GM19035 (cell line): ENCODE measurements around the gene RRAD.

ENCODE experiments used
- ATAC-seq: cut with Tn5 transposase; IDR thresholded peaks from one replicate; pipeline ENCODE4 v1.9.1; 2021; ENCODE audit not compliant: unreplicated experiment

The RRAD gene

DNA sequence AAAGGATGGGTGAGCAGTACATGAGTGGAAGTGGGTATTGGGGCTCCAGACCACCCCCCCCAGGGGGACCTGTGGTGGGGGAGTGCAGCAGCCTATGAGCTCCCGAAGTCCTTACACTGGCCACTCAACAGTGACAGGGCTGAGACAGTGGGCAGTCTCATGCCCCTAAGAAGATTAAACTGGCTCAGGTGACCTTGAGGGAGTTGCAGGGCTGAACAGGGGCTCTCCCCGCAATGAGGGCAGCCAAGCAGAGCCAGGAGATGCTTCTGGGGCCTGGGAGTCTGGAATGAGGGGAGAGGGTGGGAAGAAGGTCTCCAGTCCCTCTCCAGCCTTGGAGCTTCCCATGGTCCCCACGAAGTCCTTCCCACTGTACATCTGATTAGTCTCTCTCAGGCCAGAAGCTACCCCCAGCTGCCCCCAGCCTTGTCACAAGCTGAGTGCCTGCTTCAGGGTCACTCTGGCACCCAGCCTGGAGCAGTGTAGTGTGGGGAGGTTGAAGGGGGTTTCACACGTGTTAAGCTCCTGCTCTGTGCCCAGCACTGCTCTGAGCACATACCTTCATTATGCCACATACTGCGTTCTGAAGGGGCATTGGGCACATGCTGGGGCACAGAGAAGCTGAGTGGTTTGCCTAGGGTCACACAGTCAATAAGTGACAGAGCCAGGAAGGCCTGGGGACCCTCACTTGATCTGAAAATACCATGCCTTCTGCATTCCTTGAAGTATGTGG is 5.6 kb downstream of the RRAD start:
- no peak for ATAC-seq

DNA sequence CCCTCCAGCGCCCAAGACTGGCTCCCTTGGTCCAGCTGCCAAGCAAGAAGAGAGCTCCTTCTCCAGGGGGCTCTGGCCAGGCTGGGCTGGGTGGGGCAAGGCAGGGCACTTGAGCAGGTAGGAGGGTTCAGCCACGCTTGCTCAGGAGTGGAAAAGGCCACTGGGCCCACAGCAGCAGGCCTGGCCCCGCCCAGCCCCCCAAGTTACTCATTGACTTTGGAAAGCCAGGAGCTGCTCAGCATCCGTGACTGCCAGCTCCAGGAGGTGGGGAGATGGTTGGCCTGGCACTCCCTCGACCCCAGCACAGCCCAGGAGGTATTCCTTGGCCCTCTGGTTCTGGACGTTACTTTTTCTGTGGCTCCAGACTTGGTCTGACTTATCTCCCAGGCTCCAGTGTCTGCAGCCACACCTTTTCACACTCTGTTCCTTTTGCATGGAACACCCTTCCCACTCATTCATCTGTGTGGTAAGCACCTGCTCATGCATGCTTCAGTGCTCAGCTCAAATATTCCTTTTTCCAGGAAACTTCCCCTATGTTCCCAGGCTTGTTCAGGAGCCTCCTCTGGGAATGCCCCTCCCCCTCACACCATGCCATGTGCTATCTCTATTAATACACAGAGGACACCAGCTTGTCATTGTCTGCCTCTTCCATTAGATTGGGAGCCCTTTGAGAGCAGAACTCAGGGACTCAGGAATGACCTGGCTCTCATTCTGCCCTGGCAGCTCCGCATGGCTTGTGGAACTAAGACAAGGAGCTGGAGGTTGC is 6.3 kb downstream of the RRAD start, which contains the start of gene CDH16:
CDH16 (minus strand) TSS at position 83 of the 766 bp plus-strand sequence. CDS start 820 bp downstream, outside the sequence.
- no peak for ATAC-seq

DNA sequence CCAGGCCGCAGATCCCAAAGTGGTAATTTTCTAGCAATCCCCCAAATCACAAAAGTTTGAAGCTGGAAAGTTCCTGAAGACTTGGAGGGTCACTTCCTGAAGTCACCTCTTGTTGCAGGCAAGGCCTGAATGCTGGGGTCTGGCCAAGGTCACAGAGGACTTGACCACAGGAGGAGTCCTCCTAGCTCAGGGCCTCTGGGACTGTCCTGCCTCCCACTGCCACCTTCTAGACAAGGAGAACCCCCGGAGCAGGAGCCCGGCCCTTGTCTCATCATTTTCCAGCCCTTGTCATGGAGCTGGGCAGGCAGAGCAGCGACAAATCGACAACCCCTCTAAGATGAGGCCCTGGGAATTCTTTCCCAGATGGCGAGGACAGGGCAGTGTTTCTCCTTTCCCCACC is 7.0 kb downstream of the RRAD start:
- no peak for ATAC-seq

DNA sequence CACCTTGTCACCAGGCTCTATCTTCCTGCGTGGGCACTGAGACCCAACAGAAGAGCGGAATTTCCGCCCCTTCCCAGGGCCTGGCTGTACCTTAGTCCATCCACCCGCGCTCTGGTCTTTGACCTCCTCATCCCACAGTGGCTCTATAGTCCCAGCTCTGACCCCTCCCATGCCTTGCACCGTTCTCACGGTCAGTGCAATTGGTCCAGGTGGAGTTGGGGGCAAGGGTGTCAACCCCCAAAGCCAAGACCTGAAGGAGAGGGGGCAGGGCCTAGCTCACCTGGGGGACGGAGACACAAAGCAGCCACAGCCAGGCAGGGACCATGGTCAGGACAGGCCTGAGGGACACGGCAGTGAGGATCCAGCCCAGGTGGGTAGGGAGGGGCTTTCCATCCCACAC is 7.6 kb downstream of the RRAD start:
- no peak for ATAC-seq

DNA sequence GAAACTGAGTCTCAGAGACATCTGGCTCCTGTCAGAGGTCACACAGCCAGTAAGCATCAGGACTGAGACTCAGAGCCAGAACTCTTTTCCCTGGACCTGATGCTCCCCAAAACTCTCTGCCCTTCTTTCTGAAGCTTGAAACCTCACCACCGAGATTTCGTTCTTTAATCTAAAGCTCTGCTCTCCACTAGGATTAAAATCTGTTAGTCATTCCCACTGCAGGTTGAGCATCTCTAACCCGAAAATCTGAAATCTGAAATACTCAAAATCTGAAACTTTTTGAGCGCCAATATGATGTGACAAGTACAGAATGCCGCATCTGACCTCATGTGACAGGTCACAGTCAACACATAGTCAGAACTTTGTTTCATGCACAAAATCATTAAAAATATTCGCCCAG is 8.8 kb downstream of the RRAD start:
- no peak for ATAC-seq

DNA sequence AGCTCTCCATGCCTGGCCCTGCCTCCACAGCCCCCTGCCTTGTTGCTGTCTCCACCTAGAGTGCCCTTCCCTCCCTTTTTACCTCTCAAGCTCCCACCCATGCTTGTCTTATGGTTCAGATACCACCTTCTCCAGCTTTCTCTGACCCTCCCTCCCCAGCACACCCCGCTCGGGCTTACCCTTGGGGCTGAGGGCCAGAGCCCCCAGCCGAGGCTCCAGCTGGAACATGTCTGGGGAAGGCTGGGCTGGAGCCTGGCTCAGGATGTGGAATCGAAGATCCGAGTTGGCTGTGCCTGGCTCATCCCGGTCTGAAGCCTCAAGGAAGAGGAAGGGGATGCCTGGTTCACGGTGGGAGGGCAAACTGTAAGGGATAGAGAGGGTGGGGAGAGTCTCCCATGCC is 10.3 kb downstream of the RRAD start:
- ATAC-seq, result no peak

DNA sequence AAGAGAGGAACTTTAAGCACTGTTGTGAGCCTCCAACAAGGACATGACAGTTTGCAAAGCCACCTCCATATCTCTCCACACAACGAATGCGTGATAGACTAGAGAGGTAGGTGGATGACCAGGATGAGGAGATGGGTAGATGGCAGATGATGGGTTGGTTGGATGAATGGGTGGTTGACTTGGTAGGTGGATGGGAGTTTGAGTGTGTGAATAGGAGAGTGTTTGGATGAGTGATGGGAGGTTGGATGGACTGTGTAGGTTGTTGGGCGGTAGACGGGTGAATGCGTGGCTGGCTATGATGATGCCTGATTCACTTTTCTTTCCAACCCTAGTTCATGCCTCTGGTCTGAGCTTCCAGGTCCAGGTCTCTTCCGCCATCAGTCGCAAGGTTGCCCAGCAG is 10.8 kb downstream of the RRAD start:
- ATAC-seq, result no peak

DNA sequence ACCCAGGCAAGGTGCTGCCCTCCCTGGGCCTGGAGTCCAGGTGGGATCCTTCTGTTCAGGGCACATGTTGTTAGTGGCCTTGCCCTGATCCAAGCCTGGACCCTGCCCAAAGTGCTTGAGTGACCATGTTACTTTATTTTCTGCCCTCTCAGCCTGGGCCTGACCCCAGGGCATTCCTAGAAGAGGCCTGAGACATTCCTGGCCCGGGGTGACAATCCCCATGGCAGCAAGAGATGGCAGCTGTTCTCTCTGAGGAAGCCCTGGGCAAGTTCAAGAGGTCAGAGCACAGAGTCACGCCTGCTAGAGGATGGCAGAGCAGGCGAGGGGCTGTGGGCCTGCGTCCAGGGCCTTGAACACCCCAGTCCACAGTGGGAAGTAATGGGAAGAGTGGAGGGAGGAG is 11.6 kb downstream of the RRAD start:
- ATAC-seq, result no peak

DNA sequence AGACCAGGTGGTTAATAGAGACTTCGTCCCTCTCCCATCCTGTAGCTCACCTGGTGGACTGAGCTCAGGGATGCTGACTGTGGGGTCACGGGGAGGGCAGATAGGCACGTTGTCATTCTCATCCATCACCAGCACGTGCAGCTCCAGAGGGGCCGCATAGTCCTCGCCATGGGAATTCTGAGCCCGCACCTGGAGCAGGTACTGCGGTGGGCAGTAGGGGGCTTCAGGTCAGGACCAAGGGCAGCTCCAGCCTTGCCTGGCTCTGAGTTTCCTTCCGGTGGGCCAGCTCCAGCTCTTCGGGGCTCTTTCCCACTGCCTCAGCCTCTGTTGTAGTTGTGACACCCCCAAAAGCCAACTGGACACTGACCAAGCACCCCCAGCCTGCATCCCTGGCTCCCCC is 12.3 kb downstream of the RRAD start:
- no peak for ATAC-seq

DNA sequence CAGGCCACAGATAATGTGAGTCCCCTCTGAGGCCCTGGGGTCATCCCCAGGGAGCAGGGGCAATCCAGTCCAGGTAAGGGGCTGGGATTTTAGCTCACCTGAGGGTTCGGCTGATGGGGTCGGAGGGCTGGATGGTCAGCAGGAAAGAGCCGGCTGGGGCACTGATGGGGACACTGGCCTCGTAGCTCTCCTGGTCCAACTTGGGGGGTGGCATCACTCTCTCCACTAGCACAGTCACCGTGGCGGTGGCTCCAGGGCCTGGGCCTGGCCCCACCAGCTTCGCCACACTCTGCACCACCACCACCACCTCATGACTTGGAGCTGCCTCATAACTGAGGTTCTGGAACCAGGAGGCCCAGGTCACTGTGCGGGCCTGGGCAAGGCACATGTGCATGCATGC is 13.5 kb downstream of the RRAD start:
- no peak for ATAC-seq

DNA sequence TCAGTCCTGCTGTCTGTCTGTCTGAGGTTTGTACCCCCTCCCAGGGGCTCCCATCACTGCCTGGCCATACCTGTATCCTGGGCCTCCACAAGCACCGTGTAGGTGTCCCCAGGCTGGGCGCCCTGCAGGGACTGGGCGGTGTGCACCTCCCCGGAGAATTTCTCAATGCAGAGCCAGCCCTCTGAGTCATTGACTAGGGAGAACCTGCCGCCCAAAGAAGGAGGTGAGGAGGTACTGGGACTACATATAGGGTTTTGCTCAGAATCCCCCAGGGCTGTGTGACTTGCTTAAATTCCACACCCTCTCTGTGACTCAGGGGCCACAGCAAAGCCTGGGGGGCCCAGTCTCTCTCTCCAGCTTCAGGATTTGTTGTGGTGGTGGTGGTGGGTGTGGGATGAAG is 14.2 kb downstream of the RRAD start:
- no peak for ATAC-seq

DNA sequence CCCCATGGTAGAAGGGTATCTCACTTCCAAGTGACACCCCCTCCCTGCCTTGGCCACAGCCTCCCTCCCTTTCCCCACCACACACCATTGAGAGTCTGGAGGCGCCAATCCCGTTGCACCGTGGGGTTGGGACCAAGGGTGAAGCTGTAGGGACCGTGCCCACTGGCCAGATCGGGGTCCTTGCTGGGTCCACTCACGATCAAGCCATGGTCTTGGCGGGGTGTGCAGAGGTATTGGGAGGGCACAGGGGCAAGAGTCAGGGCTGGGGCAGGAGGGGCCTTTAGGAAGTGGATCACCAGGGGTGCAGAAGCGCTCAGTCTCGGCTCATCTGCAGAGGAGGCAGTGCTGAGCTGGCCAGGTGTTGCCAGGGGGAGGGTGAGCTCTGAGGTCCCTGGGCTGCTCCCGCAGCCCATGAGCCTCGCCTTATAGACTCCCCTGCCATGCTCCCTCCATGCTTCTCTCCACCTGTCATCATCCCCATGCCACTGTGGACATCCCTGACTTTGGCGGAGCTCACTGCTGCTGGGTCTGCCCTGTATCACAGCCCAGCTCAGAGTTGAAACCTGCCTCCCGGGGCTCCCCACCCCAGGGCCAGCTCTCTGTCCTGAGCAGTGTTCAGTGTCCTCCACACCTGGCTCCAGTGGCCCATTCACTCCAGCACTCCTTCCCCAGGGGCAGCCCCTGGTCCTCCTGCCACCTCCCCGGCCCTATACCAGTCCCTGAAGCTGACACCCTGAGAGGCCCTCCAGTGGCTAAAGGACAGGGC is 15.0 kb downstream of the RRAD start:
- ATAC-seq, result no peak

DNA sequence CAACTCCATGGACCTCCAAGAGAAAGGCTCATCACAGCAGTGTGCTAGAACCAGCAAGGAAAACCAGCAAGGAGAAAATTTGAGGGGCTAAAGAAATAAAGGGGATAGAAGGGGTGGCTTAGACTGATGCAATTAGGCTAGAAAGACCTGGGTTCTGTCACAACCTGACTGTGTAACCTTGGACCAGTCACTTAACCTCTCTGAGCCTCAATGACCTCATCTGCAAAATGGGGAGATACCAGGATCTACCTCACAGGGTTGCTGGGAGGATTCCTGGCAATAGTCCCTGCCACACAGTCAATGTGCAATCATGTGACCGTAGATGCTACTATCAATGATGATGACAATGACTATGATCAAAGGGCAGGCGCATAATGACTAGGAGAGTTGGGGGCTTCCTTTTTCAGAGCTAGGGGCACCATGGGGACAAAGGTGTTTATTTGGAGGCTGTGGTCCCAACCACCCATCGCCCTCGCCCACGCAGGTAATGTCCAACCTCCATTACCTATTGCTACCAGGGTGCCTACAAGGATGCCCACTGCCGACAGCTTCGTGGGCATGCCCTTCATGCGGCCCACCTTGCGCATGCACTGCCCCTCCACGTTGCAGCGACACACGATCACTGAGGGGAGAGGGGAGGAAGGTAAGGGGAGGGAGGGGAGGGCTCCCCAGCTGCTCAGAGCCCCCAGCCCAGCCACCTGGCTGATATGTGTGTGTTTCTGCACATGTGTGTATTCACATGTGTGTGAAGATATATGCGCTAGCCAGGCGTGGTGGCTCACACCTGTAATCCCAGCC is 16.4 kb downstream of the RRAD start:
- ATAC-seq, result no peak

DNA sequence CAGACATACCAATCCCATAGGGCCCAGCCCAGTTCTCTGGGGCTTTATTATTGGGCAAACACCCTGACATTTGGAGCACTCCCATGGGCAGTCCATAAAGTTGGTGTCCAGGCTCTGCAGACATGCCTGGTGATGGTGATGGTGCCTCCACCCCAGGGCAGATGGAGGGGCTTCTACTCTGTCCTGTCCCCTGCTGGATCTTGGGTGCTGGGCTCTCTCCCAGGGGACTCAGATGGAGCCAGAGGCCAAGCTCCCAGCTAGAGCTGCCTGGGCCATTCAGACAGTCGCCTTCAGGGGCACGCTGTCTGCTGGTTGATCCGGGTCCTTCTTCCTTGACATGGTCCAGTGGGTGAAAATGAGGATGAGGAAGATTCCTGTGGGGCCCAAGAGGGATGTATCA is 17.2 kb downstream of the RRAD start:
- no peak for ATAC-seq

DNA sequence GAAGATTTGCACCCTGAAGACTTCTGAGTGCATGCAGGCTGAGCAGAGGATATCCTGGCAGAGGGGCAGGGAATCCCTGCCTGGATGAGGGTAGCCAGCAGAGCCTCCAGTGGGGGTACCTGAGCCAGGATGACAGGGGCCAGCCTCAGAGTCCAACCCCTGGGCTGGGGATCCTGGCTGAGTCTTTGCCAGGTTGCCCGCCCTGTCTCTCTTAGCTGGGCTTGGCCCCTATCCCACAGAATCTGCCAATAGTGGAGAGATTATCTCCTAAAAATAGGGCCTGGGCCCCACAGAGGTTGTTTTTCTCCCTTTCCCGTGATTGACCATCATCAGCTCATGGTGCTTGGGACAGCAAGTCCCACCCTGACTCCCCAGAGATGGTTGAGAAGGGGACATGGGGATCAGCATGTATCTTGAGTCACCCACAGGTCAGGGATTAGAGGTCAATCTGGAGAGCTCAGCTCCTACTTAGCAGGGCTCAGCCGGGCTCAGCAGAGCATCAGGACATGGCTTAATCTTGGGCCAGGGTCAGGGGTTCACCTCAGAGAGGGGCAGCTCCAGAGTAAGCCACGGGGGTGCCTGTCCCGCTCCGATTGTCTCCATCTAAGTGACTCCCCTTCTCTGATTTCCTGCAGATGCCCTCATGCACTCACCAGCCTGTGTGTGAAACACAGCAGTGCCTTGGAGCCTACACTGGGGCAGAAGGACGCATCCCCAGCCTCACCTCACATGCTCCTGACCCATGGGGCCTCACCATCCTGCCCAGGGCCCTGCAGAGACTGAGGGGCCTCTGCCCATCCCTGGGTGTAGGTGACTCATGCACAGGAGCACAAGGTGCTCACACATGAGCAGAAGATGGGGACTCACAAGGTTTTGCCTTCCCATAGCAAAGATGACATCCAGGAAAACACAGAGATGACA is 18.2 kb downstream of the RRAD start:
- ATAC-seq, result no peak

DNA sequence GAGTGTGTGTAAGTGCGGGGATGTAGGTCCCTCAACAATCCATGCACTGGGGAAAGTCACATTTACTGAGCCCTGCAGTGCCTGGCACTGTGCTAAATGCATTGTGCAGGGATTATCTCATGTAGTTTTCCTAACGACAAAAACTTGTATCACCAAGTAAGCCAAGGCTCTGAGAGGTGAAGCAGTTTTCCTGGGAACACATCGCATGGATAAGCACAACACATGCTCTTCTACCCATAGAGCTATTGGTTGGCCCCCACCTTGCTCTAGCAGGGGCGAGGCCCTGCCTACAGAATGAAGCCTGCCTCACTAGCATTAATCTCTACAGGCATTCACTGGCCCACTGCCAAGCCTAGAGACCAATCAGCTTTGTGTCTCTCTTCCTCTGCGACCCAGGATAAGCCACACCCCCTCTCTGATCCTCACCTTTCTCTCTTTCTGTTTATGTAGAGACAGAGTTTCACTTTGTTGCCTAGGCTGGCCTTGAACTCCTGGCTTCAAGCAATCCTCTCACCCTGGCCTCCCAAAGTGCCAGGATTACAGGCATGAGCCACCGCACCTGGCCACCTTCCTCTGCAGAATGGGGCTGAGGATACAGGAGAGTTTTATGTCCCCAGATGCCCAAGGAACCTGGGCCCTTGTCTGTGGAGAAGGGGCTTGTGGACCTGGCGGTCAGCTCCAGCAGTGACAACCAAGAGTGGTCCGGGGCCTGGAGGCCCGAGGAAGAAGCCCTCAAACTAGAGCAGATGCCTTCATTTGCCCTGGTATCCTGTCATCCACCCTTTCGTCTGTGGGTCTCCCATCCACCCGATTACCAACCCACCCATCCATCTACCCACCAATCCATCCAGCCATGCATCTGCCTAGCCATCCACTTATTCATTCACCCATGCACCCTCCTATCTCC is 19.4 kb downstream of the RRAD start:
- no peak for ATAC-seq

DNA sequence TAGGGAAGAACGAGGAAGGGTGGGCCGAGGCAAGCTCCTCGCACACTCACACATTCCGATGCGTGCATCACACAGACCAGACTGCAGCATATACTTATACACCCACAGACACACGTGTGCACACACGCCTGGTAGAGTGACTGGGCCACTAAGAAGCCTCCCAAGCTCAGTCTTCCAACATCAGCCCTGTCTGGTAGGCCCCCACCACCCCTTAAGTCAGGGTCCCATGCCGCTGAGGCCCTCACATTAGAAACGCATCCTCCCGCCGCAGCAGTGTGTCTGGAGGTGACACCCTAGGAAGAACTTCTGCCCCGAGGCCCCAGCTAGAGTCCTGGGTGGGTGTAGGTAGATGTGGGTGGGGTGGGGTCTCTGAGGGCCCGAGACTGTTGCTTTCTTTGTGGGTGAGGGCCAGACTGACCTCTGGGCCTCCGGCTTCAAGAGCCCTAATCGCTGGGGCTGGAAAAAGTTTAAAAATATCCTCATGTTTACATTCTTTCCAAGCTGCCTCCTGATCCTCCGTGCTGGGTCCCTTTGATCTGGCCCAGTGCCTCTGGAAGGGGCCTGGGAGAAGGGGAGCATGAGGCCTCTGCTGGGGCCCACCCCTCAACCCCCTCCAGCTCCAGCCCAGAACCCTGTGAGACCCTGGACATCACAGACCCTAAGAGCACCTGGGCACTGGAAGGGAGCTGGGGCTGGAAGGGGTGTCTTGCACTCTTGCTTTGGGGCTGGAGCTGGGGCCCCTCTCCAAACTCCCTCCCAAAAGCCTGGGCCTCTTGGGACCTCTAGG is 20.3 kb downstream of the RRAD start:
- ATAC-seq, result no peak

DNA sequence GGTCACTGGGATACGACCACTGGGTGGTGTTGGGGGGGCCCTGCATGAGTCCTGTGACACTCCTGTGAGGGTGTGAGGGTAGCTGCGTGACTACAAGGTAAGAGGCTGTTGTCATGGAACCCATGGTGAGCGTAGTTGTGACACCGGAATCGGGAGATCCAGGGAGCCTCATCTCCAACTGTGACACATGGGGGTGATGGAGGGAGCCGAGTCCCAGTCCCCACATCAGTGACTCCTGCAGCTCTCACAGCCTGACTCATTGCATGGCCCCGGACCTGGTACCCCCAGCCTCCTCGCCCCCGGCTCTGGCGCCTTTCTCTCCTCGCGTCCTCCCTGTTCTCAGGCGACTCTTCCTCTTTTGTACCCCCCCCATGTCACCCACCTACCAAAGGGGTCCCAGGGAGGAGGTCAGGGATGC is 20.9 kb downstream of the RRAD start:
- ATAC-seq, result no peak
